Measurements from ENCODE around the gene AP3B1.

Gene AP3B1

GRCh38 chr5:77999399-77999798, 295.1 kb downstream of the AP3B1 start:
- no peak for DNase-seq

GRCh38 chr5:77996943-77997342, 297.6 kb downstream of the AP3B1 start:
- no peak for DNase-seq

- peak; percentile 39 for DNase-seq
Measured at GRCh38 chr5:77995793-77996409, 298.6 kb downstream of the AP3B1 start.

GRCh38 chr5:77994943-77995342, 299.6 kb downstream of the AP3B1 start:
- DNase-seq = no peak

GRCh38 chr5:77993855-77994318, 300.6 kb downstream of the AP3B1 start:
- DNase-seq = no peak

GRCh38 chr5:77993141-77993854, 301.2 kb downstream of the AP3B1 start:
- DNase-seq = no peak

GRCh38 chr5:77991084-77991483, 303.4 kb downstream of the AP3B1 start:
- no peak for DNase-seq

- no peak for DNase-seq
Measured at GRCh38 chr5:77990020-77990419, 304.5 kb downstream of the AP3B1 start.

GRCh38 chr5:77987988-77988387, 306.5 kb downstream of the AP3B1 start:
- DNase-seq = no peak

GRCh38 chr5:77987331-77987730, 307.2 kb downstream of the AP3B1 start:
- no peak for DNase-seq

- no peak for DNase-seq
Measured at GRCh38 chr5:77986261-77986660, 308.2 kb downstream of the AP3B1 start.

- no peak for DNase-seq
Measured at GRCh38 chr5:77985247-77985646, 309.3 kb downstream of the AP3B1 start.

GRCh38 chr5:77984587-77984986, 309.9 kb downstream of the AP3B1 start:
- no peak for DNase-seq

GRCh38 chr5:77983482-77984199, 310.9 kb downstream of the AP3B1 start:
- no peak for DNase-seq

- no peak for DNase-seq
Measured at GRCh38 chr5:77981820-77982219, 312.7 kb downstream of the AP3B1 start.

GRCh38 chr5:77974576-77974975, 319.9 kb downstream of the AP3B1 start:
- DNase-seq = no peak

- no peak for DNase-seq
Measured at GRCh38 chr5:77973253-77973609, 321.3 kb downstream of the AP3B1 start.

- no peak for DNase-seq
Measured at GRCh38 chr5:77972469-77973252, 321.8 kb downstream of the AP3B1 start.

GRCh38 chr5:77971776-77972468, 322.6 kb downstream of the AP3B1 start:
- DNase-seq = no peak

- DNase-seq = no peak
Measured at GRCh38 chr5:77970891-77971290, 323.6 kb downstream of the AP3B1 start.

- DNase-seq = no peak
Measured at GRCh38 chr5:77963795-77964194, 330.7 kb downstream of the AP3B1 start.

GRCh38 chr5:77960863-77961396, 333.6 kb downstream of the AP3B1 start:
- DNase-seq = no peak

Data from femur (tissue), 1 donor.